ENCODE results near the gene PPP1R36. TPM values are rescaled to one million over a fixed set of nuclear protein-coding genes. Genes with fewer than 3 reads are reported as not detected.
A peak's percentile ranks its signal among the peaks of the same experiment; 100 is the strongest.

The PPP1R36 gene
- total and polyA plus RNA-seq, 2 donors (not counting 3 experiments of a cell fraction or from before 2014, with no cell fraction given): 0.28 to 0.60 TPM

GRCh38 chr14:64612021-64612380 lies 62.2 kb downstream of the PPP1R36 start:
- dilution Hi-C loops (cut with MboI; ENCODE audit: extremely low pct_ligation_motif_present, low sequenced_read_pairs) (no loop called here), intact Hi-C loops (cut with micrococcal nuclease) (no loop called here)
- ChIA-PET CTCF (interaction anchor here (1.0 to 2.1 kb wide), 4 partner anchors 8 to 72 kb away, joined by 3 to 9 read pairs (median 6); partner anchors contain the start of gene HSPA2), POLR2A (interaction anchor here (0.7 to 1.6 kb wide), 2 partner anchors 72 to 1747 kb away, joined by 4 read pairs; partner anchors contain the start of gene HSPA2)
- peak; percentile 33 for DNase-seq (ENCODE audit: low read depth, low spot score)
- Histone ChIP-seq H3K4me2 (ENCODE audit: insufficient read depth, low read length) (no peak overlapping the region), H4K20me1 (replicated peaks; ENCODE audit: control insufficient read depth, extremely low read depth, insufficient read depth, low read length) (no peaks in the 10 kb centered on the region), H3K9me1 (replicated peaks; ENCODE audit: control insufficient read depth, extremely low read depth, insufficient read depth, low read length) (no peaks in the 10 kb centered on the region), H3K4me3 (replicated peaks in 1 of 3; ENCODE audit: insufficient read depth in 1 of 3, low read depth in 1 of 3, low read length in 3 of 3) (no peak overlapping the region), H3K27ac (ENCODE audit: insufficient read depth, low read depth, low read length) (no peak overlapping the region), H3K27me3 (ENCODE audit: control insufficient read depth in 2 of 2, insufficient read depth in 2 of 2, low read length in 2 of 2) (no peaks in the 10 kb centered on the region), H3K36me3 (ENCODE audit: control insufficient read depth in 2 of 2, extremely low read depth in 1 of 2, insufficient read depth in 2 of 2, low read length in 2 of 2) (no peaks in the 10 kb centered on the region), H3K79me2 (ENCODE audit: control insufficient read depth, insufficient read depth, low read length) (no peaks in the 10 kb centered on the region), H2AFZ (ENCODE audit: low read depth, low read length) (no peak overlapping the region), H3K9ac (replicated peaks; ENCODE audit: extremely low read depth, insufficient read depth, low read length) (no peak overlapping the region), H3K9me3 (replicated peaks; ENCODE audit: control insufficient read depth, insufficient read depth, low read length) (no peaks in the 10 kb centered on the region), H3K4me1 (ENCODE audit: control insufficient read depth, extremely low read depth, insufficient read depth, low read length) (no peaks in the 10 kb centered on the region)
- BruUV-seq (replicated peaks): no TSS peak
- FAIRE-seq: peak; percentile 8
- no peak for TF ChIP-seq GATA2 (IDR thresholded peaks at IDR 0.05; ENCODE audit: insufficient read depth, insufficient read length, low read depth, low read length)
- no peak for TF ChIP-seq MAX (IDR thresholded peaks at IDR 0.05; ENCODE audit: insufficient read depth, insufficient read length)
- TF ChIP-seq EZH2 (IDR thresholded peaks at IDR 0.05; ENCODE audit: borderline replicate concordance, low read depth, low read length, severe bottlenecking): no peak
- TF ChIP-seq MYC (IDR thresholded peaks at IDR 0.05; ENCODE audit: low read depth, low read length): no peak
- TF ChIP-seq JUN (IDR thresholded peaks at IDR 0.05; ENCODE audit: borderline replicate concordance, insufficient read depth, insufficient read length, low read depth): no peak
- no peak for TF ChIP-seq POLR2AphosphoS5 (IDR thresholded peaks at IDR 0.05; ENCODE audit: insufficient read depth, low read depth, low read length)
- TF ChIP-seq FOS (IDR thresholded peaks at IDR 0.05; ENCODE audit: borderline replicate concordance, insufficient read depth, low read length): no peak
- TF ChIP-seq POLR2A (IDR thresholded peaks at IDR 0.05; ENCODE audit: low read depth, low read length): no peak
- TF ChIP-seq CTCF (IDR thresholded peaks at IDR 0.05; ENCODE audit: extremely low read depth in 1 of 2, insufficient read depth in 1 of 2, low read depth in 1 of 2, low read length in 2 of 2): no peak
